DOHH2 (cell line): Measurements from ENCODE around the gene HENMT1.

Source experiments
- H3F3A ChIP-seq: fragments of 200-600 bp; sonication (generic), shearing (Covaris generic); 2 replicates; pipeline ENCODE4 v1.6.0; 2016; ENCODE audit warnings: antibody characterized with exemption, mild to moderate bottlenecking; ENCODE audit not compliant: control insufficient read depth, insufficient read depth
- H3K27ac ChIP-seq: fragments of 200-600 bp; sonication (generic); 2 replicates; pipeline ENCODE4 v1.5.1; 2014; ENCODE audit warnings: low read depth, mild to moderate bottlenecking, low read length, moderate library complexity
- H3K27me3 ChIP-seq: fragments of 200-600 bp; sonication (generic); 2 replicates; pipeline ENCODE4 v1.6.1; 2014; ENCODE audit warnings: mild to moderate bottlenecking, low read length, mixed read lengths; ENCODE audit not compliant: control insufficient read depth
- H3K36me3 ChIP-seq: fragments of 200-600 bp; sonication (generic); 2 replicates; pipeline ENCODE4 v1.6.1; 2014; ENCODE audit warnings: mild to moderate bottlenecking, low read length, moderate library complexity, mixed read lengths; ENCODE audit not compliant: control insufficient read depth
- H3K4me1 ChIP-seq: fragments of 200-600 bp; sonication (generic); 2 replicates; pipeline ENCODE4 v1.6.1; 2014; ENCODE audit warnings: mild to moderate bottlenecking, low read length, mixed read lengths; ENCODE audit not compliant: control insufficient read depth
- H3K4me2 ChIP-seq: fragments of 200-600 bp; sonication (generic); 2 replicates; pipeline ENCODE4 v1.6.0; 2014; ENCODE audit warnings: mild to moderate bottlenecking, low read length, moderate library complexity
- H3K4me3 ChIP-seq: fragments of 200-600 bp; sonication (generic); 2 replicates; pipeline ENCODE4 v1.5.1; 2014; ENCODE audit warnings: mild to moderate bottlenecking, low read length, mixed read lengths
- H3K79me2 ChIP-seq: fragments of 200-600 bp; sonication (generic); 2 replicates; pipeline ENCODE4 v1.6.1; 2014; ENCODE audit warnings: mild to moderate bottlenecking, low read length, mixed read lengths; ENCODE audit not compliant: control insufficient read depth
- H3K9me2 ChIP-seq: fragments of 200-600 bp; sonication (generic); replicated peaks from 2 replicates; pipeline ENCODE4 v1.6.1; 2014; ENCODE audit warnings: mild to moderate bottlenecking, low read length, mixed read lengths; ENCODE audit not compliant: control insufficient read depth
- H3K9me3 ChIP-seq: fragments of 200-600 bp; sonication (generic); 2 replicates; pipeline ENCODE4 v1.6.1; 2014; ENCODE audit warnings: antibody characterized with exemption, low read length, mixed read lengths; ENCODE audit not compliant: control insufficient read depth, insufficient read depth
- H4K20me1 ChIP-seq: fragments of 200-600 bp; sonication (generic); 2 replicates; pipeline ENCODE4 v1.6.0; 2014; ENCODE audit warnings: low read depth, mild to moderate bottlenecking, antibody characterized with exemption, low read length, moderate library complexity; ENCODE audit not compliant: control insufficient read depth, insufficient read depth
- EZH2phosphoT487 ChIP-seq: fragments of 200-600 bp; sonication (generic); IDR thresholded peaks from 2 replicates; pipeline ENCODE4 v1.6.1; 2017; ENCODE audit warnings: borderline replicate concordance, mild to moderate bottlenecking, antibody characterized with exemption, low read length, moderate library complexity, mixed read lengths
- TF ChIP-seq, protein P1 (sequence below): fragments of 200-600 bp; sonication (generic); IDR thresholded peaks from one replicate; pipeline ENCODE4 v1.5.1; 2014; ENCODE audit warnings: antibody characterized with exemption, mild to moderate bottlenecking, low read depth, low read length; ENCODE audit not compliant: poor library complexity, severe bottlenecking

The HENMT1 gene

DNA sequence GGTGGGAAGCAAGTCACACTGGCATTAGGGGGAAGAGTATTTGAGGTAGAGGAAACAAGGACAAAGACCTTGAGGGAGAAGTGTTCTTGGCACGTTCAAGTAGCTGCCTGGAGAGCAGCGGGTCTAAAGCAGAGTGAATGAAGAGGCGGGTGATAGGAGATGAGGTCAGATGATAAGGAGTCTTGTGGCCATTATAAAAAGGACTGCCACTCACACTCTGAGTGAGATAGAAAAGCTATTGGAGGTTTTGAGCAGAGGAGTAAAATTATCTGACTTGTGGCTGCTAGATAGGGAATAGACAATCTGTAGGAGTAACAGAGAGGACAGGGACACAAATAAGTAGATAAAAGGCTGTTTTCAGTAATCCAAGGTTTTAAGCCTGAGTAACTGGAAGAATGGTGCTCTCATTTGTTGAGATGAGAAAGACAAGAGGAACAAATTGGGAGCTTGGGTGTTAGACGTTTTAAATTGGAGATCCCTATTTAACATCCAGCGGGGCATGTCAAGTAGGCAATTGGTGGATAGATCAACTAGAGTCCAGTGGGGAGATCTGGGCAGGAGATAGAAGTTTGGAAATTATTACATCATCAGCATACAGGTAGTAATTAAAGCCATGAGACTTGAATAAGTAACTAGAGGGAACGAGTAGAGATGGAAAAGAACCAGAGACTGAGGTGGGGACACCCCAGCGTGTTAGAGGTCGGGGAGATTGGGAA lies 43.7 kb downstream of the HENMT1 start:
- Histone ChIP-seq H3K27ac (no peak overlapping the region), H3F3A (no peaks in the 10 kb centered on the region), H3K79me2 (no peaks in the 10 kb centered on the region), H4K20me1 (no peaks in the 10 kb centered on the region), H3K9me3 (no peaks in the 10 kb centered on the region), H3K4me3 (no peak overlapping the region), H3K4me1 (no peaks in the 10 kb centered on the region), H3K36me3 (0 out of 2 replicates have a peak, but pooled peaks cover 5% of the 10 kb centered on the region), H3K4me2 (no peak overlapping the region), H3K27me3 (no peaks in the 10 kb centered on the region), H3K9me2 (no peaks in the 10 kb centered on the region)
- no peak for TF ChIP-seq EZH2phosphoT487
- TF ChIP-seq, protein P1, sequence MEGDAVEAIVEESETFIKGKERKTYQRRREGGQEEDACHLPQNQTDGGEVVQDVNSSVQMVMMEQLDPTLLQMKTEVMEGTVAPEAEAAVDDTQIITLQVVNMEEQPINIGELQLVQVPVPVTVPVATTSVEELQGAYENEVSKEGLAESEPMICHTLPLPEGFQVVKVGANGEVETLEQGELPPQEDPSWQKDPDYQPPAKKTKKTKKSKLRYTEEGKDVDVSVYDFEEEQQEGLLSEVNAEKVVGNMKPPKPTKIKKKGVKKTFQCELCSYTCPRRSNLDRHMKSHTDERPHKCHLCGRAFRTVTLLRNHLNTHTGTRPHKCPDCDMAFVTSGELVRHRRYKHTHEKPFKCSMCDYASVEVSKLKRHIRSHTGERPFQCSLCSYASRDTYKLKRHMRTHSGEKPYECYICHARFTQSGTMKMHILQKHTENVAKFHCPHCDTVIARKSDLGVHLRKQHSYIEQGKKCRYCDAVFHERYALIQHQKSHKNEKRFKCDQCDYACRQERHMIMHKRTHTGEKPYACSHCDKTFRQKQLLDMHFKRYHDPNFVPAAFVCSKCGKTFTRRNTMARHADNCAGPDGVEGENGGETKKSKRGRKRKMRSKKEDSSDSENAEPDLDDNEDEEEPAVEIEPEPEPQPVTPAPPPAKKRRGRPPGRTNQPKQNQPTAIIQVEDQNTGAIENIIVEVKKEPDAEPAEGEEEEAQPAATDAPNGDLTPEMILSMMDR = no peak

DNA sequence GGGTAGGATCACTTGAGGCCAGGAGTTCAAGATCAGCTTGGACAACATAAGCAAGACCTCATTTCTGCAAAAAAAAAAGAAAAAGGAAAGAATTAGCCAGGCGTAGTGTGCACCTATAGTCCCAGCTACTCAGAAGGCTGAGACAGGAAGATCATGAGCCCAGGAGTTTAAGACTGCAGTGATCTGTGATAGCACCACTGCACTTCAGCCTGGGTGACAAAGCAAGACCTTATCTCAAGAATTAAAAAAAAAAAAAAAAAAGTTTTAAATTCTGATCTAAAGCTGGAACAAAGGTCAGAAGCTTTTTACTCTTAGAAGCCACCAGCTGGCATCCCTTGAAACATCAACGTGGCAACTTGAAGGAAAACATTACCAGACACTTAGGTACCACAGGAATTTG lies 45.3 kb downstream of the HENMT1 start:
- H3K27ac ChIP-seq = no peak overlapping the region
- no peaks in the 10 kb centered on the region for H3K9me3 ChIP-seq
- H3K36me3 ChIP-seq = 0 out of 2 replicates have a peak, but pooled peaks cover 5% of the 10 kb centered on the region
- no peaks in the 10 kb centered on the region for H3K79me2 ChIP-seq
- H3K9me2 ChIP-seq = no peaks in the 10 kb centered on the region
- no peak overlapping the region for H3K4me3 ChIP-seq
- TF ChIP-seq, protein P1 = no peak
- TF ChIP-seq EZH2phosphoT487 = no peak
- no peaks in the 10 kb centered on the region for H3F3A ChIP-seq
- no peaks in the 10 kb centered on the region for H4K20me1 ChIP-seq
- no peaks in the 10 kb centered on the region for H3K4me1 ChIP-seq
- H3K27me3 ChIP-seq = no peaks in the 10 kb centered on the region
- H3K4me2 ChIP-seq = no peak overlapping the region

DNA sequence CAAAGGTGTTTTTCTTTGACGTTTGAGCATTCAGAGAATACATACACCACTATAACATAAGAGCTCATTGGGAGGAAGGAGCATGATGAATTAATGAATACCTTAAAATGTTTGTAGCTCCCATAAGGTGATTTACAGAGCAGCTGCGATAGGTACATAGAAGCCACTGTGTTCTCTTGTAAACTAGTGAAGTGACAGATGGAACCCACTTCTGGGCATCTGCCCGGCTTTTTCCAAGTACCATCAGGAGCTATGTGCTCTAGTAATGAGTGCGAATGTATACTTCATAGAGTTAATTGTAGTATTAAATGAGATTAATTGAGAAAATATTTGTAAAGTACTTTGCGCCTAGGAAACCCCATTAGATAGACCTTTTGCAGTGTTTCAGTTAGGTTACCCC lies 48.4 kb downstream of the HENMT1 start:
- no peaks in the 10 kb centered on the region for H3K4me1 ChIP-seq
- H3K27me3 ChIP-seq = no peaks in the 10 kb centered on the region
- H3K4me3 ChIP-seq = no peak overlapping the region
- H3K9me2 ChIP-seq = no peaks in the 10 kb centered on the region
- H3K27ac ChIP-seq = no peak overlapping the region
- H3K36me3 ChIP-seq = 0 out of 2 replicates have a peak, but pooled peaks cover 5% of the 10 kb centered on the region
- H3K9me3 ChIP-seq = no peaks in the 10 kb centered on the region
- no peaks in the 10 kb centered on the region for H4K20me1 ChIP-seq
- H3F3A ChIP-seq = no peaks in the 10 kb centered on the region
- TF ChIP-seq, protein P1 = no peak
- TF ChIP-seq EZH2phosphoT487 = no peak
- no peaks in the 10 kb centered on the region for H3K79me2 ChIP-seq
- H3K4me2 ChIP-seq = no peak overlapping the region
